ENCODE data around the gene SCAP. TPM values are rescaled to one million over a fixed set of nuclear protein-coding genes. Genes with fewer than 3 reads are reported as not detected.

Gene SCAP
- total and polyA plus RNA-seq, 2 of the 13 experiments (the other 11 are each of a cell fraction or from before 2014, with no cell fraction given), result 40.4 to 53.3 TPM

DNA sequence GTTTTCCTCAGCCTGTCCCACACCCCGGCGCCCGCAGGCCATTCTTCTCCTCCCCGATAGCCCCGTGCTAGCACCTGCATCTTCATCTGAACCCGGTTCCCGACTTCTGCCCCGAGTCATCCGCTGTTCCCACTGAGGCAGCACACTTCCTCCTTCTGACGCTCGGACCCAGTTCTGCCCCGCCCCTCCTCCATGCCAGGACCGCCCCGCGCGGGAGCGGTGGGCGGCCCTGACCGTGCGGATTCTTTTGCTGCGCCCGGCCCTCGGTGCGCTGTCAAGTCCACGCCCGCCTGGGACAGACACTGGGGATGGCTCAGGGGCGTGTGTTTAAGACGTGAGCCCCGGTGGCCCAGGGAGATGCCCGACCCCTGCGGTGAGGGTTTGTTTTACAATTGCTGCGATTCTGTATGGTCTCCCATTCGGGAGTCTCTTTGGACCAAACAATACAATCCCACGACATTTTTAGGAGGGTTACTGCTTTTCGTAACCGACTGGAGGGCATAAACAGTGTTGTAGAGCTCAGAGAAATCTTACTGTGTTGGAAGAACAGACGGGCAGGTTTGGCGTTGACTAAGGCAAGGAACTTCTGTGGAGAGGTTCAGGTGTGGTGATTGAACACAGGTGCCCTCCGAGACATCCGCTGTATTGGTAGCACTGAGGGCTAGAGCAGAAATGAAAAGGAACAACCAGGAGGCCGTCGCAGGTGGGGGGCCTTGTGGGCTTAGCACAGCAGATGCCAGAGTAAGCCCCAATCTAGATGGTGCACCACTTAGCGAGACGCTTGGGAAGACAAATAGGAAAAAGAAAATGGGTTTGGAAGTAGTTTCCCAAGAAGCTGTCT is 94.2 kb downstream of the SCAP start (continued):
- TF ChIP-seq ZNF562 (CRISPR knock-in tag; IDR thresholded peaks at IDR 0.05; ENCODE audit: borderline replicate concordance) (no peak), TEAD3 (CRISPR knock-in tag; optimal IDR thresholded peaks at IDR 0.05; ENCODE audit: borderline replicate concordance) (peak; percentile 18), SIX4 (CRISPR knock-in tag; IDR thresholded peaks at IDR 0.05) (no peak), FOXK2 (IDR thresholded peaks at IDR 0.05) (no peak), NFKB2 (CRISPR knock-in tag; IDR thresholded peaks at IDR 0.05; ENCODE audit: borderline replicate concordance) (no peak), ZBTB21 (CRISPR knock-in tag; IDR thresholded peaks at IDR 0.05) (no peak), HMGA1 (CRISPR knock-in tag; conservative IDR thresholded peaks at IDR 0.05) (no peak), HDAC6 (IDR thresholded peaks at IDR 0.05; ENCODE audit: low read depth, low read length) (no peak), ZNF614 (CRISPR knock-in tag; IDR thresholded peaks at IDR 0.05; ENCODE audit: borderline replicate concordance) (no peak), ZNF510 (CRISPR knock-in tag; IDR thresholded peaks at IDR 0.05; ENCODE audit: low read depth) (no peak; the same call in 1 of the 2 replicates), HNRNPL (IDR thresholded peaks at IDR 0.05; ENCODE audit: low read depth, low read length) (no peak)
- TF ChIP-seq, protein P1, sequence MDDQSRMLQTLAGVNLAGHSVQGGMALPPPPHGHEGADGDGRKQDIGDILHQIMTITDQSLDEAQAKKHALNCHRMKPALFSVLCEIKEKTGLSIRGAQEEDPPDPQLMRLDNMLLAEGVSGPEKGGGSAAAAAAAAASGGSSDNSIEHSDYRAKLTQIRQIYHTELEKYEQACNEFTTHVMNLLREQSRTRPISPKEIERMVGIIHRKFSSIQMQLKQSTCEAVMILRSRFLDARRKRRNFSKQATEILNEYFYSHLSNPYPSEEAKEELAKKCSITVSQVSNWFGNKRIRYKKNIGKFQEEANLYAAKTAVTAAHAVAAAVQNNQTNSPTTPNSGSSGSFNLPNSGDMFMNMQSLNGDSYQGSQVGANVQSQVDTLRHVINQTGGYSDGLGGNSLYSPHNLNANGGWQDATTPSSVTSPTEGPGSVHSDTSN (CRISPR knock-in tag; IDR thresholded peaks at IDR 0.05; ENCODE audit: borderline replicate concordance), result no peak
- TF ChIP-seq, protein P2, sequence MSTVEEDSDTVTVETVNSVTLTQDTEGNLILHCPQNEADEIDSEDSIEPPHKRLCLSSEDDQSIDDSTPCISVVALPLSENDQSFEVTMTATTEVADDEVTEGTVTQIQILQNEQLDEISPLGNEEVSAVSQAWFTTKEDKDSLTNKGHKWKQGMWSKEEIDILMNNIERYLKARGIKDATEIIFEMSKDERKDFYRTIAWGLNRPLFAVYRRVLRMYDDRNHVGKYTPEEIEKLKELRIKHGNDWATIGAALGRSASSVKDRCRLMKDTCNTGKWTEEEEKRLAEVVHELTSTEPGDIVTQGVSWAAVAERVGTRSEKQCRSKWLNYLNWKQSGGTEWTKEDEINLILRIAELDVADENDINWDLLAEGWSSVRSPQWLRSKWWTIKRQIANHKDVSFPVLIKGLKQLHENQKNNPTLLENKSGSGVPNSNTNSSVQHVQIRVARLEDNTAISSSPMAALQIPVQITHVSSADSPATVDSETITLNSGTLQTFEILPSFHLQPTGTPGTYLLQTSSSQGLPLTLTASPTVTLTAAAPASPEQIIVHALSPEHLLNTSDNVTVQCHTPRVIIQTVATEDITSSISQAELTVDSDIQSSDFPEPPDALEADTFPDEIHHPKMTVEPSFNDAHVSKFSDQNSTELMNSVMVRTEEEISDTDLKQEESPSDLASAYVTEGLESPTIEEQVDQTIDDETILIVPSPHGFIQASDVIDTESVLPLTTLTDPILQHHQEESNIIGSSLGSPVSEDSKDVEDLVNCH (CRISPR knock-in tag; IDR thresholded peaks at IDR 0.05), result no peak
- TF ChIP-seq, protein P3, sequence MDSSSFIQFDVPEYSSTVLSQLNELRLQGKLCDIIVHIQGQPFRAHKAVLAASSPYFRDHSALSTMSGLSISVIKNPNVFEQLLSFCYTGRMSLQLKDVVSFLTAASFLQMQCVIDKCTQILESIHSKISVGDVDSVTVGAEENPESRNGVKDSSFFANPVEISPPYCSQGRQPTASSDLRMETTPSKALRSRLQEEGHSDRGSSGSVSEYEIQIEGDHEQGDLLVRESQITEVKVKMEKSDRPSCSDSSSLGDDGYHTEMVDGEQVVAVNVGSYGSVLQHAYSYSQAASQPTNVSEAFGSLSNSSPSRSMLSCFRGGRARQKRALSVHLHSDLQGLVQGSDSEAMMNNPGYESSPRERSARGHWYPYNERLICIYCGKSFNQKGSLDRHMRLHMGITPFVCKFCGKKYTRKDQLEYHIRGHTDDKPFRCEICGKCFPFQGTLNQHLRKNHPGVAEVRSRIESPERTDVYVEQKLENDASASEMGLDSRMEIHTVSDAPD (CRISPR knock-in tag; IDR thresholded peaks at IDR 0.05), result no peak
- TF ChIP-seq, protein P4, sequence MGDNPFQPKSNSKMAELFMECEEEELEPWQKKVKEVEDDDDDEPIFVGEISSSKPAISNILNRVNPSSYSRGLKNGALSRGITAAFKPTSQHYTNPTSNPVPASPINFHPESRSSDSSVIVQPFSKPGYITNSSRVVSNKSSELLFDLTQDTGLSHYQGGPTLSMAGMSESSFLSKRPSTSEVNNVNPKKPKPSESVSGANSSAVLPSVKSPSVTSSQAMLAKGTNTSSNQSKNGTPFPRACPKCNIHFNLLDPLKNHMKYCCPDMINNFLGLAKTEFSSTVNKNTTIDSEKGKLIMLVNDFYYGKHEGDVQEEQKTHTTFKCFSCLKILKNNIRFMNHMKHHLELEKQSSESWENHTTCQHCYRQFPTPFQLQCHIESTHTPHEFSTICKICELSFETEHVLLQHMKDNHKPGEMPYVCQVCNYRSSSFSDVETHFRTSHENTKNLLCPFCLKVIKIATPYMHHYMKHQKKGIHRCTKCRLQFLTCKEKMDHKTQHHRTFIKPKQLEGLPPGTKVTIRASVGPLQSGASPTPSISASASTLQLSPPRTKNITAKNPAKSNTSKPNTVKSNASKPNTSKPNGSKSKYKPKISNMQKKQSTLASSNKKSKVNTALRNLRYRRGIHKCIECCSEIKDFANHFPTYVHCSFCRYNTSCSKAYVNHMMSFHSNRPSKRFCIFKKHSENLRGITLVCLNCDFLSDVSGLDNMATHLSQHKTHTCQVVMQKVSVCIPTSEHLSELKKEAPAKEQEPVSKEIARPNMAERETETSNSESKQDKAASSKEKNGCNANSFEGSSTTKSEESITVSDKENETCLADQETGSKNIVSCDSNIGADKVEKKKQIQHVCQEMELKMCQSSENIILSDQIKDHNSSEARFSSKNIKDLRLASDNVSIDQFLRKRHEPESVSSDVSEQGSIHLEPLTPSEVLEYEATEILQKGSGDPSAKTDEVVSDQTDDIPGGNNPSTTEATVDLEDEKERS (CRISPR knock-in tag; IDR thresholded peaks at IDR 0.05), result no peak
- TF ChIP-seq, protein P5, sequence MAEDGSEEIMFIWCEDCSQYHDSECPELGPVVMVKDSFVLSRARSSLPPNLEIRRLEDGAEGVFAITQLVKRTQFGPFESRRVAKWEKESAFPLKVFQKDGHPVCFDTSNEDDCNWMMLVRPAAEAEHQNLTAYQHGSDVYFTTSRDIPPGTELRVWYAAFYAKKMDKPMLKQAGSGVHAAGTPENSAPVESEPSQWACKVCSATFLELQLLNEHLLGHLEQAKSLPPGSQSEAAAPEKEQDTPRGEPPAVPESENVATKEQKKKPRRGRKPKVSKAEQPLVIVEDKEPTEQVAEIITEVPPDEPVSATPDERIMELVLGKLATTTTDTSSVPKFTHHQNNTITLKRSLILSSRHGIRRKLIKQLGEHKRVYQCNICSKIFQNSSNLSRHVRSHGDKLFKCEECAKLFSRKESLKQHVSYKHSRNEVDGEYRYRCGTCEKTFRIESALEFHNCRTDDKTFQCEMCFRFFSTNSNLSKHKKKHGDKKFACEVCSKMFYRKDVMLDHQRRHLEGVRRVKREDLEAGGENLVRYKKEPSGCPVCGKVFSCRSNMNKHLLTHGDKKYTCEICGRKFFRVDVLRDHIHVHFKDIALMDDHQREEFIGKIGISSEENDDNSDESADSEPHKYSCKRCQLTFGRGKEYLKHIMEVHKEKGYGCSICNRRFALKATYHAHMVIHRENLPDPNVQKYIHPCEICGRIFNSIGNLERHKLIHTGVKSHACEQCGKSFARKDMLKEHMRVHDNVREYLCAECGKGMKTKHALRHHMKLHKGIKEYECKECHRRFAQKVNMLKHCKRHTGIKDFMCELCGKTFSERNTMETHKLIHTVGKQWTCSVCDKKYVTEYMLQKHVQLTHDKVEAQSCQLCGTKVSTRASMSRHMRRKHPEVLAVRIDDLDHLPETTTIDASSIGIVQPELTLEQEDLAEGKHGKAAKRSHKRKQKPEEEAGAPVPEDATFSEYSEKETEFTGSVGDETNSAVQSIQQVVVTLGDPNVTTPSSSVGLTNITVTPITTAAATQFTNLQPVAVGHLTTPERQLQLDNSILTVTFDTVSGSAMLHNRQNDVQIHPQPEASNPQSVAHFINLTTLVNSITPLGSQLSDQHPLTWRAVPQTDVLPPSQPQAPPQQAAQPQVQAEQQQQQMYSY (CRISPR knock-in tag; IDR thresholded peaks at IDR 0.05), result no peak

All from HepG2 (cell line).